GM19023 (cell line): ENCODE data around the gene ZBTB46.
"Not testable (repeated sequence)": the region's sequence is repeated elsewhere in the genome, so short reads cannot be mapped to it uniquely, and the experiment has no call there.

Source experiments
- ATAC-seq: cut with Tn5 transposase; IDR thresholded peaks from one replicate; pipeline ENCODE4 v1.9.1; 2021; ENCODE audit warnings: mild to moderate bottlenecking, moderate library complexity; ENCODE audit not compliant: unreplicated experiment

Gene ZBTB46

GRCh38 chr20:63830841-63831588 lies at the start of gene ZBTB46:
ZBTB46 (minus strand) TSS chr20:63831264; CDS start chr20:63790757, 40,507 bp downstream.
- ATAC-seq: no peak

- no peak for ATAC-seq
Observed at GRCh38 chr20:63878899-63879663, 48.0 kb upstream of the ZBTB46 start.

GRCh38 chr20:63877755-63878470 lies 46.8 kb upstream of the ZBTB46 start:
- no peak for ATAC-seq

GRCh38 chr20:63876489-63877036 lies 45.5 kb upstream of the ZBTB46 start:
- ATAC-seq: no peak

- not testable (repeated sequence) for ATAC-seq
Observed at GRCh38 chr20:63874241-63874640, 43.2 kb upstream of the ZBTB46 start.

- no peak for ATAC-seq
Observed at GRCh38 chr20:63873477-63873971, 42.5 kb upstream of the ZBTB46 start.

GRCh38 chr20:63868264-63868663 lies 37.2 kb upstream of the ZBTB46 start:
- ATAC-seq: no peak

- ATAC-seq: not testable (repeated sequence)
Observed at GRCh38 chr20:63867042-63867441, 36.0 kb upstream of the ZBTB46 start.

- ATAC-seq: peak; percentile 71
Observed at GRCh38 chr20:63864978-63865640, 34.0 kb upstream of the ZBTB46 start, which contains the start of gene TPD52L2. TPD52L2 (plus strand) TSS chr20:63865270; CDS start chr20:63865366, 96 bp downstream.

- no peak for ATAC-seq
Observed at GRCh38 chr20:63864545-63864977, 33.5 kb upstream of the ZBTB46 start.

- peak; percentile 65 for ATAC-seq
Observed at GRCh38 chr20:63863798-63864544, 32.9 kb upstream of the ZBTB46 start.

GRCh38 chr20:63863021-63863797 lies 32.1 kb upstream of the ZBTB46 start:
- no peak for ATAC-seq

- no peak for ATAC-seq
Observed at GRCh38 chr20:63861981-63862901, 31.2 kb upstream of the ZBTB46 start.

GRCh38 chr20:63861365-63861934 lies 30.4 kb upstream of the ZBTB46 start, which contains the start of gene ABHD16B:
ABHD16B (plus strand) TSS chr20:63861498; CDS start chr20:63861541, 43 bp downstream.
- ATAC-seq: no peak

- no peak for ATAC-seq
Observed at GRCh38 chr20:63860325-63861051, 29.4 kb upstream of the ZBTB46 start.

GRCh38 chr20:63859166-63859699 lies 28.2 kb upstream of the ZBTB46 start:
- ATAC-seq: no peak
